ENCODE data around the gene CEP89.
"Not testable (repeated sequence)": the region's sequence is repeated elsewhere in the genome, so short reads cannot be mapped to it uniquely, and the experiment has no call there.

CEP89 gene

DNA sequence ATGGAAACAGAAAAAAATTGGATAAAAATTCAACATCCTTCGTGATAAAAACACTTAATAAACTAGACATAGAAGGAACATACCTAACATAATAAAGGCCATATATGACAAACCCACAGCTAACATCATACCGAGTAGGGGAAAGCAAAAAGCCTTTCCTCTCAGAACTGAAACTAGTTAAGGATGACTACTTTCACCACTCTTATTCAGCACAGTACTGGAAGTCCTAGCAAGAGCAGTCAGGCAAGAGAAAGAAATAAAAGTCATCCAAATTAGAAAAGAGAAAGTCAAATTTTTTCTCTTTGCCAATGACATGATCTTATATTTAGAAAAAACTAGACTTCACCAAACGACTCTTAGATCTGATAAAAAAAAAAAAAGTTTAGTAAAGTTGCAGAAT, 76.4 kb downstream of the CEP89 start:
- no peak for DNase-seq

DNA sequence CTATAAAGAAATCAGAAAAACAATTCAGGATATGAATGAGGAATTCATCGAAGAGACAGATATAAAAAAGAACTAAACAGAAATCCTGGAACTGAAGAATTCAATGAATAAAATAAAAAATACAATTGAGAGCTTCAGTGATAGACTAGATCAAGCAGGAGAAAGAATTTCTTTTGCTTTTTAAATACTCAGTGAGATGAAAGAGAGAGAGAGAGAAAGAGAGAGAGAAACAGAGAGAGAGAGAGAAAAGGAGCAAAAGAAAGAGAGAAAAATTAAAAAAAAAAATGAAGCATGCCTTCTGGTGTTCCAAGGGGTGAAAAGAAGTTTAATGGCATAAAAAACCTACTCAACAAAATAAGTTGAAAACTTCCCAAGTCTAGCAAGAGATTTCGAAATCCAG, 80.1 kb downstream of the CEP89 start:
- DNase-seq = no peak

DNA sequence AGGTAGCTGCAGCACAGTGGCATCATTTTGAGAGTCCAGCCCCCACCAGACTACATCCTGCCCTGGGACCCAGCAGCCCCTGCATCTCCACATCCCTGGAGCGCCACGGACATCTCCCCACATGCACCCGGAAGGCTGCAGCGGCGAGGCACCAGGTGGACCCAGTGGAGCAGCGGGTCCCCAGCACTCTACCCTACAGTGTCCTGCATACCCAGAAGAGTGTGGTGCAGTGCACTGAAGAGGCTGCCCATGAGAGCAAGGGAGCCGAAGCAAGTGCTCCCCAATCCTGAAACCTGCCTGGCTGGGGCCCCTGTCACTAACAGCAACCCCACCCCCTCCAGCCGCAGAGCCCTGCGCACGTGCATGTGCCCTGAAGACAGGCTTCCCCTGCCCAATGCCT, 80.9 kb downstream of the CEP89 start:
- DNase-seq = no peak

GRCh38 chr19:32890326-32890725, 81.4 kb downstream of the CEP89 start:
- no peak for DNase-seq

DNA sequence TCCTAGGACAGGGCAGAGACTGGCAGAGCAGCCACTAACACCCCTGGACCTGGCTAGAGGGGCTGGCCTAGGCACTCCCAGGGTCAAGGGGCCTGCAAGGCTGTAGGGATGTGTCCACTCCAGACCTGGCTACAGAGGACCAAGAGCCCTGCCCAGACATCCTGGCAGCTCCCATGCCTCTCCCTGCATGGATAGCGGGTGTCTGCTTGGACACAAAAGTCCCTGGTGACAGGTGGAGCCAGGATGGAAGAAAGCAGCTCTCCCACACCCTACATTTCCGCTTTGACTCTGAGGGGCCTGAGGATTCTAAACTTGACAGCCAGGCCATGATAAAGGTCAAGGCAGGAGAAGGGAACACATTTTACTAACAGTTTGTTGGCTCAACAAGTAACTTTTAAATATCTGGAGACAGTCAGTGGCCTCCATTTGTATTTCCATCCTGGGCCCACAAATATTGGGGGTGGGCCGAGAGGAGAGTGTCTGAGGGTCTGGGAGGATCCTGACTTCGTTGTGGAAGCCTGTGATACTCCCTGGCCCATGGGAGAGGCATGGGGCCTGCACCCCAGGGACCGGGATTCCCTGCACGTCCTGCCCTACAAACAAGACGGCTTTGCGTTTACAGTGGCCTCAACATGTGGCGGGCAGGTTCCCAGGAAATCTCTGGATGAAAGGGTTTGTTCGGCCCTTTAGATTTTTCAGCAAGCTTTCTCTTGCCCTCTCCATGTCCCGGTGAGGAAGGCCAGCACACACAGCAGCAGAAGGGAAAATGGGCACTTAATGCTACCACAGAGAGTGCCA, 82.4 kb downstream of the CEP89 start:
- DNase-seq = no peak

- DNase-seq = no peak
These were observed 84.1 kb downstream of the CEP89 start for GRCh38 chr19:32887572-32888215.

- DNase-seq = no peak
These were observed 85.5 kb downstream of the CEP89 start for GRCh38 chr19:32886241-32886640.

DNA sequence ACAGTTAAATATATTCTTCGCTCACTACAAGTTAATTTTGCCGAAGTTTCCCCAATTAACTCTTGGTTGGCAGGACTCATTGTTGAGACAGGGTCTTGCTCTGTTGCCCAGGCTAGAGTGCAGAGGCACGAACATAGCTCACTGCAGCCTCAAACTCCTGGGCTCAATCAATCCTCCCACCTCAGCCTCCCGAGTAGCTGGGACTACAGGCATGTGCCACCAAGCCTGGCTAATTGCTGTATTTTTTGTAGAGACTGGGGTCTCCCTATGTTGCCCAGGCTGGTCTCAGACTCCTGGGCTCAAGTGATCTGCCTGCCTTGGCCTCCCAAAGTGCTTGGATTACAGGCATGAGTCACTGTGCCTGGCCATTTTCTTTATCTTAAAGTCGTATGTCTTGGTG, 86.5 kb downstream of the CEP89 start:
- DNase-seq = not testable (repeated sequence)

GRCh38 chr19:32881766-32882165, 90.0 kb downstream of the CEP89 start:
- no peak for DNase-seq

DNA sequence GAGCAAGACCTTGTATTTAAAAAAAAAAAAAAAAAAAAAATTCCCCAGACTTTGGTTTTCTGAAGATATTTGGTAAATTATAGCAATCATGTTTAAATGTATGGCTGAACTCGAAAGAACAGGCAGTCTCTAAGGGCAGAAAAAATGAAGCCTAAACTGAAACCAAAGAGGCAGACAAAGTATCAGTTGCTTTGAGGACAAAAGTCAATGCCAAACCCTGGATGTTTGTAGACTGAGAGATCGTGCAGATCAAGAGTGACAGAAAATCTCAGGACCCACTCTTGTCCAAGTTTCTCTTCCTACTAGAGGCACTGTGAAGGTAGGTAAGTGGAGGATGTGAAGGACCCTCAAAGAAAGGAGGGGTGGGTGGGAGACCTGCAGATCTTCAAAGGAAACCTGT, 91.1 kb downstream of the CEP89 start:
- no peak for DNase-seq

DNA sequence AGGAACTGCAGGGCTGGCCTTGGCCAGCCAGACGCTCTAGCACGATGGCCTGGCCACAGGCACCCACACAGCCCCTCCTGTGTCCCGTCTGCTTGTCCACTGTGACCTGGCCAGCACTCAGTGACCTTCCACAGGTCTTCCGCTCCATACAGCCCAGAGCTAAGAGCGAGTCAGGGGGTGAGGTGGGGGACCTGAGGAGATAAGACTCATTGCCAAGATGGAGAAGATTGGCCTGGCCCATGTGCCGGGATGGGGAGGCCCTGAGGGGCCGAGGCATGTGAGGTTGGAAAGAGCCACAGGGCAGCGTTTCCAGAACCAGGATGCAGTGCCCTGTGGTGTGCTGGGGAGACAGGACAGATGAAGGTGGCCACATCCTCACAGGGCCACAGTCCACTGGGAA, 92.0 kb downstream of the CEP89 start:
- no peak for DNase-seq

DNA sequence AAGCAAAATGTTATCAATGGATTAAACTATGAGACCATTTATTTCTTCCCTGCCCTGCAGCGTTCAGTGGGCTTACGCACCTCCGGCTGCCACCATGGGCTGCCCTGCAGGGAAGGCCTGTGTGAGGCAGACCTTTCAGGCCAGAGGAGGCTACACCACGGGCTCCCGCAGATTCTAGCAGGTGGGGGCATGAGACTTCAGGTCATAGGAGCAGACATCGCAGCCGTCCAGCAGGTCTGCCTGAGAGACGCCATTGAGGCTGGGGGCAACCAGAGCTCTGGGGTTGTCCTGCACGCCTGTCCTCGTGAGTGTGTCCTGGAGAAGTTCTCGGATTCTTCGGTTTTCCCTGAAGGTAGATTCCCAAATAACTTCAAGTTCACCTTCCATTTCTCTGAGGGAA, 92.8 kb downstream of the CEP89 start:
- DNase-seq = no peak

DNA sequence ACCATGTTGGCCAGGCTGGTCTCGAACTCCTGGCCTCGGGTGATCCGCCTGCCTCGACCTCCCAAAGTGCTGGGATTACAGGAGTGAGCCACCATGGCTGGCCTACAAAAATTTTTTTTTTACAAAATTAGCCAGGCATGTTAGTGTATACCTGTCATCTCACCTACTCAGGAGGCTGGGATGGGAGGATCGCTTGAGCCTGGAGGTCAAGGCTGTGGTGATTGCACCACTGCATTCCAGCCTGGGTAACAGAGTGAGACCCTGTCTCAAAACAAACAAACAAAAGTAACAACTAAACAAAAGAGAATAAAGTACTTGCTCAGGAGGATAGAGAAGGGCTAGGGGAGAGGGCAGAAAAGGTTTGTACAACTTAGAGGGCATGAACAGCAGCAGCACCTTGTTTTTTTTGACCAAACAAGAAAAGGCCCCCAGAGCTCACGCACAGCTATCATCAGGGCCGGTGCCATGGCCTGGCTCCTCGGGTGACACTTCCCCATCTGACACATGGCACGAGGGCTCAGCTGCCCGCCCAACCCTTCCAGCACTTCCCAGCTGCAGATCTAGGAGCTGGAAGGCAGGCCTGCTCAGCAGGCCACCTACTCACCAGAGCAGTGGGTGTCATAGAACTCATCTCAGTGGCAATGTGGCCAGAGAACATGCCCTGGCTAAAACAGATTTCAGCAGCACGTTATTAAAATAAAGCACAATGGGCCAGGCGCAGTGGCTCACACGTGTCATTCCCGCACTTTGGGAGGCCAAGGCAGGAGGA, 93.6 kb downstream of the CEP89 start:
- DNase-seq = no peak

GRCh38 chr19:32877323-32877912, 94.3 kb downstream of the CEP89 start:
- DNase-seq = no peak

GRCh38 chr19:32876919-32877285, 94.9 kb downstream of the CEP89 start:
- DNase-seq = no peak

GRCh38 chr19:32876236-32876918, 95.4 kb downstream of the CEP89 start:
- DNase-seq = no peak

DNA sequence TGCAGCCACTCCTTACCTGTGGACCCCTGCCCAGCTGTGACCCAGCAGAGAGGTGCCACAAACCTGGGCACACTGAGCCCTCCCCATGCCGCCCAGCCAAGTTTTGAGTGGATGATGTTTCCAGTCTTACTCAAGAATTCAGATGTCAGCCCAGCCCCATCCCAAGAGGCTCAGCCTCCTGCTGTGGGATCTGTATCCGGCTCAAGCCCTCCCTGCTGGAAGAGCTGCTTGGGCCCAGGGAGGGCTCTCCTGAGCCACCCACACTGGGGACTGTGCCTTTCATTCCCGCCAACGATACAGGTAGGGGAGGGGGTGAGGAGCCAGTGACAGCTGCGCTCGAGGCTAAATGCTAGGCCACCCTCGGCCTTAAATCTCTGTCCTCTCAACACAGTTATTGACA, 96.3 kb downstream of the CEP89 start:
- DNase-seq = no peak

- no peak for DNase-seq
These were observed 97.2 kb downstream of the CEP89 start for GRCh38 chr19:32874605-32875004.

DNA sequence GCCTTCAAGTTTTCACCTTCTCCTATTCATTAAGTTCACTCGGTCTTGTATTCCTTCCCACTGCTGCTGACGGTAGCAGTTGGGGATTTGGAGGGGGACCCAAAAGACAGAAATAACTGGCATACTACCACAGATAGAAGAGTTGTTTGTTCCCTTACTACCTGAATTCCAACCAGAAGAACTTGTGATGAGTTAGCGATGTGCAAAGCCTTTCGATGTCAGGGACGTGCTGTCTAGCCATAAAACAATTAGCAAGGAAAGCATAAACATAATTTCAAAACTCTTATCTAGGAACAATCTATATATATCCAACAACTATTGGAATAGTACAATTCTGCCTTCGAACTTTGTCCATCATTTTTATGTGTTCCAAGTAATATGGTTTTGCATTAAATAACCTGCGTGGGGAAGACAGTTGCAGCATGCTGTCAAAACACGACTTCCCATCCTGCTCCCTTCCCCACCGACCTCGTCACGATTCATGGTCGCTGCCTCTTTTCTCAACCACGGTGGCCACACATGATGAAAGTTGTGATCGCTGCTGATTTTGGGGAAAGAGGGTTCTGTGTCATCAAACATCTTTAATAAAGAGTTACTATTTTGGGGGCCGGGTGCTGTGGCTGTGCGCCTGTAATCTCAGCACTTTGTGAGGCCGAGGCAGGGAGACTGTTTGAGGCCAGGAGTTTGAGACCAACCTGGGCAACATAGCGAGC, 98.4 kb downstream of the CEP89 start:
- DNase-seq = no peak

- DNase-seq = no peak
These were observed 99.4 kb downstream of the CEP89 start for GRCh38 chr19:32872391-32872790.

- DNase-seq = peak in 1 of 56 donors; percentile 9
These were observed 100.7 kb downstream of the CEP89 start for GRCh38 chr19:32870981-32871451.
